Mesendoderm (in vitro differentiated cells): ENCODE results near the gene CTBP1.

Experiments used
- DNase-seq: peaks from one replicate; pipeline ENCODE4 v3.0.0; 2013
- H2AK5ac ChIP-seq: 2 replicates; pipeline ENCODE4 v1.6.1; 2013; ENCODE audit warnings: low read length, inconsistent platforms
- H2BK120ac ChIP-seq: 2 replicates; pipeline ENCODE4 v1.6.1; 2013; ENCODE audit warnings: low read depth, mild to moderate bottlenecking, low read length, moderate library complexity, mixed read lengths
- H2BK15ac ChIP-seq: replicated peaks from 2 replicates; pipeline ENCODE4 v1.6.1; 2013; ENCODE audit warnings: low read depth, mild to moderate bottlenecking, moderate library complexity
- H2BK5ac ChIP-seq: 2 replicates; pipeline ENCODE4 v1.6.1; 2013; ENCODE audit warnings: low read length, inconsistent platforms
- H3K18ac ChIP-seq: 2 replicates; pipeline ENCODE4 v1.6.1; 2013; ENCODE audit warnings: mild to moderate bottlenecking, low read length, mixed read lengths
- H3K23ac ChIP-seq: one replicate; pipeline ENCODE4 v1.6.1; 2013; ENCODE audit warnings: low read length
- H3K27ac ChIP-seq: 2 replicates; pipeline ENCODE4 v1.5.1; 2013; ENCODE audit warnings: low read depth, mild to moderate bottlenecking, inconsistent platforms, low read length, moderate library complexity
- H3K27me3 ChIP-seq: 2 replicates; pipeline ENCODE4 v1.6.1; 2013; ENCODE audit warnings: low read length, control low read depth, mild to moderate bottlenecking, inconsistent platforms; ENCODE audit not compliant: insufficient read depth, poor library complexity
- H3K36me3 ChIP-seq: 2 replicates; pipeline ENCODE4 v1.6.1; 2013; ENCODE audit warnings: low read length, inconsistent platforms; ENCODE audit not compliant: control insufficient read depth, insufficient read depth
- H3K4ac ChIP-seq: one replicate; pipeline ENCODE4 v1.6.1; 2013; ENCODE audit warnings: low read depth, mild to moderate bottlenecking, low read length, moderate library complexity
- H3K4me1 ChIP-seq: 2 replicates; pipeline ENCODE4 v1.6.1; 2013; ENCODE audit warnings: low read depth, low read length, inconsistent platforms; ENCODE audit not compliant: control insufficient read depth
- H3K4me2 ChIP-seq: 2 replicates; pipeline ENCODE4 v1.6.1; 2013; ENCODE audit warnings: low read length
- H3K4me3 ChIP-seq: 2 replicates; pipeline ENCODE4 v1.5.1; 2013; ENCODE audit warnings: mild to moderate bottlenecking, low read length
- H3K56ac ChIP-seq: one replicate; pipeline ENCODE4 v1.6.1; 2013; ENCODE audit warnings: low read length
- H3K79me1 ChIP-seq: 2 replicates; pipeline ENCODE4 v1.6.1; 2013; ENCODE audit warnings: low read length, inconsistent platforms
- H3K79me2 ChIP-seq: 2 replicates; pipeline ENCODE4 v1.6.1; 2013; ENCODE audit warnings: mild to moderate bottlenecking, low read length; ENCODE audit not compliant: control insufficient read depth, insufficient read depth
- H3K9ac ChIP-seq: 2 replicates; pipeline ENCODE4 v1.6.1; 2013; ENCODE audit warnings: low read length, inconsistent platforms
- H4K5ac ChIP-seq: one replicate; pipeline ENCODE4 v1.6.1; 2013; ENCODE audit warnings: low read length
- H4K8ac ChIP-seq: one replicate; pipeline ENCODE4 v1.6.1; 2013; ENCODE audit warnings: low read depth, mild to moderate bottlenecking, control low read depth, low read length, moderate library complexity
- WGBS: extraction: QIAGEN DNeasy Blood & Tissue Kit; methylation state at CpG from one replicate; pipeline ENCODE4 v1.1.7; 2013; ENCODE audit warnings: low lambda C conversion rate, missing lambda C conversion rate; ENCODE audit not compliant: insufficient coverage; ENCODE audit errors: extremely low coverage; 5-methylcytosine and 5-hydroxymethylcytosine counted together

CTBP1 gene

DNA sequence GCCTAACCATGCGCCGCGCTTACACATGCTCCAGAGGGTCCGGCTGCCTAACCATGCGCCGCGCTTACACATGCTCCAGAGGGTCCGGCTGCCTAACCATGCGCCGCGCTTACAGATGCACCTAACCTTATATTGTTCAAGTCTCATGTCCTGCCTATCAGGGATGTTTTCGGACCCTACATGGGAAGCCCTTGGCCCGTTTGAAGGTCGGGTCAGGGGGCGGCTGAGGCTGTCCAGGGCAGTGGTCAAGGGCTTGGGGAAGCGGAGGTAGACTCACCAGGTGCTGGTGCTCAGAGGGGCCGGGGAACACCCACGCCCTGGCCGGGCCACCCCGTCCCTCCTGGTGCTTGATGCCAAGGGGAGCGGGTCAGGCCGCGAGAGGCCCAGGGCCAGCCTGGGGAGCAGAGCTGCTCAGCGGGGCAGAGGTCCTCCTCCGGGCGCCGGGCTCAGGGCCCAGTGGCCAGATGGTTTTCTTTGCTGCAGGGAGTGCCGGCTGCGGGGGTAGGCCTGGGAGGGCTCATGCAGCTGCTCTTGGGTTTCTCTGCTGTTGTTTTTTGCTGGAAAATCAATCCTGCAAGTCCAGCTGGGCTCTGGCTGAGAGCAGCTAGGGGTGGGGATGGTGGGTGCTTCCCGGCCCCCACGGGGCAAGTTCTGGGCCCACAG is 41.2 kb downstream of the CTBP1 start:
- no peaks in the 10 kb centered on the region for H3K27me3 ChIP-seq
- no peak overlapping the region for H3K27ac ChIP-seq
- H4K5ac ChIP-seq, result no peak overlapping the region
- peaks cover under 1% of the 10 kb centered on the region for H3K36me3 ChIP-seq
- H2BK120ac ChIP-seq, result no peak overlapping the region
- H3K23ac ChIP-seq, result no peak overlapping the region
- no peak overlapping the region for H2BK15ac ChIP-seq
- H3K4me1 ChIP-seq, result no peaks in the 10 kb centered on the region
- H3K9ac ChIP-seq, result no peak overlapping the region
- no peaks in the 10 kb centered on the region for H3K79me2 ChIP-seq
- no peak overlapping the region for H2AK5ac ChIP-seq
- no peak overlapping the region for H2BK5ac ChIP-seq
- no peak overlapping the region for H3K4ac ChIP-seq
- no peak overlapping the region for H4K8ac ChIP-seq
- no peak overlapping the region for H3K56ac ChIP-seq
- DNase-seq, result no peak
- no peak overlapping the region for H3K4me3 ChIP-seq
- H3K79me1 ChIP-seq, result no peaks in the 10 kb centered on the region
- H3K18ac ChIP-seq, result no peak overlapping the region
- H3K4me2 ChIP-seq, result no peak overlapping the region
- WGBS, result no CpG with 5 or more reads among the region's 31 CpGs

GRCh38 chr4:1207157-1207470 is 41.8 kb downstream of the CTBP1 start:
- Histone ChIP-seq H2BK15ac (no peak overlapping the region), H3K4me1 (no peaks in the 10 kb centered on the region), H3K27me3 (no peaks in the 10 kb centered on the region), H3K36me3 (no peaks in the 10 kb centered on the region), H3K18ac (no peak overlapping the region), H3K9ac (no peak overlapping the region), H3K79me2 (no peaks in the 10 kb centered on the region), H2BK120ac (no peak overlapping the region), H4K8ac (no peak overlapping the region), H2BK5ac (no peak overlapping the region), H3K27ac (no peak overlapping the region), H3K56ac (no peak overlapping the region), H2AK5ac (no peak overlapping the region), H4K5ac (no peak overlapping the region), H3K4me3 (no peak overlapping the region), H3K4ac (no peak overlapping the region), H3K79me1 (no peaks in the 10 kb centered on the region), H3K23ac (no peak overlapping the region), H3K4me2 (no peak overlapping the region)
- no CpG with 5 or more reads among the region's 12 CpGs for WGBS
- DNase-seq, result no peak

DNA sequence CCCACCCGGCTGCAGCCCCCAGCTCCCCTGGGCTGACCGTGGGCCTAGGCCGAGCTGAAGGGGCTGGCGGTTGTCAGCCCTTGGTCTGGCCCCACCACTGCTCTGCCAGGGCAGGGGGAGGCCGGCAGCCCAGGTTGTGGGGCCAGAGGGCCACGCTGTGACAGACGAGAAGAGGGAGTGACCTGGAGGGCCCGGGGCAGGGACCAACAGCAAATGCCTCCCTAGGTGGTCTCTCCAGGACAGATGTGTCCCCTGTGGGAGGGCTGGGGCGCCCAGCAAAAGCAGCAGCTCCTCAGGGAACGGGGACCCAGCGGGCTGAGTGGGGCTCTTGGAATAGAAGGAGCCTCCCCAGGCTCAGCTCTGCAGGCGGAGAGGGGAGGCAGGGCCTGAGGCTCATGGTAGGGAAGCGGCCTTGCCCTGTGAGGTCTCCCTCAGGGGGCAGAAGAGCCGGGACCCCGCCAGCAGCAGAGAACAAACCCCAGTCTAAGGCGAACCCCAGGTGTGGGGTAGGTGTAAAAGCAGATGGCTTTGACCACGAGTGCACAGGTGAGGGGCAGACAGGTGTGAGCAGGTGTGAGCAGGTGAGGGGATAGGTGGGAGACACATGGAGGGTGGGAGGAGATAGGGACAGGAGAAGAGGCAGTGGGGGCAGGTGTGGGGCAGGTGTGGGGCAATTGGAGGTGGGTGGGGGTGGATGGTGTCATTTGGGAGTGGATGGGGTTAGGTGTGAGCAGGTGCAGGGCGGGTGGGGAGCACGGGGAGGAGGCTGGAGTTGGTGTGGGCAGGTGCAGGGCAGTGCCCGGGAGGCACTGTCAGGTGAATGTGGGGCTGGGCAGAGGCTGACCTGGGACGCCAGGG is 42.4 kb downstream of the CTBP1 start:
- H3K9ac ChIP-seq, result no peak overlapping the region
- no peak overlapping the region for H3K23ac ChIP-seq
- no peak overlapping the region for H3K18ac ChIP-seq
- no peak overlapping the region for H2BK120ac ChIP-seq
- no peak for DNase-seq
- H3K79me2 ChIP-seq, result no peaks in the 10 kb centered on the region
- H3K36me3 ChIP-seq, result no peaks in the 10 kb centered on the region
- H3K4ac ChIP-seq, result no peak overlapping the region
- no peak overlapping the region for H3K27ac ChIP-seq
- no peaks in the 10 kb centered on the region for H3K79me1 ChIP-seq
- no peaks in the 10 kb centered on the region for H3K27me3 ChIP-seq
- no peak overlapping the region for H3K4me3 ChIP-seq
- no peak overlapping the region for H4K8ac ChIP-seq
- no peak overlapping the region for H2BK15ac ChIP-seq
- H3K4me2 ChIP-seq, result no peak overlapping the region
- H3K56ac ChIP-seq, result no peak overlapping the region
- H2BK5ac ChIP-seq, result no peak overlapping the region
- H4K5ac ChIP-seq, result no peak overlapping the region
- H3K4me1 ChIP-seq, result no peaks in the 10 kb centered on the region
- H2AK5ac ChIP-seq, result no peak overlapping the region
- no CpG with 5 or more reads among the region's 21 CpGs for WGBS

GRCh38 chr4:1205586-1206298 is 43.2 kb downstream of the CTBP1 start:
- no peak overlapping the region for H3K9ac ChIP-seq
- no peaks in the 10 kb centered on the region for H3K4me1 ChIP-seq
- H2BK15ac ChIP-seq, result no peak overlapping the region
- H3K56ac ChIP-seq, result no peak overlapping the region
- H3K79me2 ChIP-seq, result no peaks in the 10 kb centered on the region
- no peak overlapping the region for H3K4ac ChIP-seq
- no peak overlapping the region for H2BK5ac ChIP-seq
- DNase-seq, result no peak
- H2BK120ac ChIP-seq, result no peak overlapping the region
- H3K18ac ChIP-seq, result no peak overlapping the region
- no peak overlapping the region for H3K4me2 ChIP-seq
- no peak overlapping the region for H3K23ac ChIP-seq
- no CpG with 5 or more reads among the region's 17 CpGs for WGBS
- no peaks in the 10 kb centered on the region for H3K36me3 ChIP-seq
- H2AK5ac ChIP-seq, result no peak overlapping the region
- no peak overlapping the region for H3K4me3 ChIP-seq
- H3K79me1 ChIP-seq, result no peaks in the 10 kb centered on the region
- no peak overlapping the region for H4K8ac ChIP-seq
- H3K27me3 ChIP-seq, result no peaks in the 10 kb centered on the region
- no peak overlapping the region for H4K5ac ChIP-seq
- H3K27ac ChIP-seq, result no peak overlapping the region

DNA sequence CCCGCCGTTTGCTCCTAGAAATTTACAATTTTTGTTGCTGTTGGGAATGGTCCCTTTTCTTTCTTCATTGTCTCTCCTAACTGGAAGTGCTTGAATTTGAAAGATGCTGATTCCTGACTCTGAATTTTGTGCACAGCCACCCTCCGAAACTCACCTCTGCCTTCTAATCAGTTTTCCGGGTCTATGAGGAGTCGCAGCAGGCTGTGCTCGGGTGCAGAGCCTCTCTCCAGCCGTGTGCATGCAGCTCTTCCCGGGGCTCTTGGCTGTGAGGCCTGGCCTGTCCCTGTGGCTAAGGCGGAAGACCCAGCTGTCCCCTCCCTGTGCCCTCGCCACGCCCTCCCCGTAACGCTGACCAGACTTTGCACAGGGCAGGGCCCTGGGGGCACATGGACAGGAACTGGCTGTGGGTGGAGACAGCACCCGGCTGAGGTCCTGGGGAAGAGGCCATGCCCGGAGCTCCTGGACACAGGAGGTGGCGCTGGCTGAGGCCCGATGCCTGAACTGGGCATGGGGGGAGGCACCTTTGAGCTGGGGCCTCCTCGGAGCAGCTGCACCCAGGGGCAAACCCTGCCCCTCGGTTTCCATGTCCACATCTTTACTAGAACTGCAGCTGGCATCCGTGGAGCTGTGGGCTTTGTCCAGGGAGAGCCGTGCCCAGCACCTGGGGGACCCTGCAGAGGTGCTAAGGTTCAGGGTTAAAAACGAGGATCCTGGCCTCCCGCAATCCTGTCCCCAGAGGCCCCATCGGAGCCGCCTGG is 43.9 kb downstream of the CTBP1 start:
- Histone ChIP-seq H2BK15ac (no peak overlapping the region), H3K36me3 (no peaks in the 10 kb centered on the region), H3K4ac (no peak overlapping the region), H2AK5ac (no peak overlapping the region), H3K56ac (no peak overlapping the region), H3K4me2 (no peak overlapping the region), H3K27me3 (no peaks in the 10 kb centered on the region), H2BK120ac (no peak overlapping the region), H3K79me1 (no peaks in the 10 kb centered on the region), H2BK5ac (no peak overlapping the region), H4K5ac (no peak overlapping the region), H3K4me3 (no peak overlapping the region), H3K4me1 (no peaks in the 10 kb centered on the region), H4K8ac (no peak overlapping the region), H3K18ac (no peak overlapping the region), H3K27ac (no peak overlapping the region), H3K9ac (no peak overlapping the region), H3K23ac (no peak overlapping the region), H3K79me2 (no peaks in the 10 kb centered on the region)
- no CpG with 5 or more reads among the region's 25 CpGs for WGBS
- no peak for DNase-seq
